ENCODE measurements around the gene ABCC1.

Gene ABCC1

GRCh38 chr16:15949210-15950160 is at the start of gene ABCC1:
Gene ABCC1, plus strand, starts transcription at chr16:15949616. Its CDS starts 136 bp downstream, at chr16:15949752.
- TF ChIP-seq ZFX (IDR thresholded peaks at IDR 0.05) (peak; percentile 60; the same call in 1 of the 2 replicates), CTCF (conservative IDR thresholded peaks at IDR 0.05) (no peak)

GRCh38 chr16:15900357-15900756 is 49.1 kb upstream of the ABCC1 start:
- no peak for TF ChIP-seq CTCF (conservative IDR thresholded peaks at IDR 0.05)
- H3K27ac ChIP-seq: peak overlapping the region; percentile 50; the same call in 1 of the 2 replicates

More at GRCh38 chr16:15949210-15950160, at the start of gene ABCC1:
- H3K27ac ChIP-seq: peak within 1 kb of the TSS; percentile 99

GRCh38 chr16:15900901-15901500 is 48.4 kb upstream of the ABCC1 start:
- no peak for TF ChIP-seq CTCF (conservative IDR thresholded peaks at IDR 0.05)
- no peak for TF ChIP-seq ZFX (IDR thresholded peaks at IDR 0.05)
- no peak overlapping the region for H3K27ac ChIP-seq

GRCh38 chr16:15903960-15904359 is 45.5 kb upstream of the ABCC1 start:
- no peak overlapping the region for H3K27ac ChIP-seq
- TF ChIP-seq ZFX (IDR thresholded peaks at IDR 0.05) (no peak), CTCF (conservative IDR thresholded peaks at IDR 0.05) (no peak)

GRCh38 chr16:15906439-15906838 is 43.0 kb upstream of the ABCC1 start:
- TF ChIP-seq ZFX (IDR thresholded peaks at IDR 0.05) (no peak), CTCF (conservative IDR thresholded peaks at IDR 0.05) (no peak)
- no peak overlapping the region for H3K27ac ChIP-seq

GRCh38 chr16:15907863-15908478 is 41.4 kb upstream of the ABCC1 start:
- no peak for TF ChIP-seq CTCF (conservative IDR thresholded peaks at IDR 0.05)
- TF ChIP-seq ZFX (IDR thresholded peaks at IDR 0.05): no peak
- no peak overlapping the region for H3K27ac ChIP-seq

- TF ChIP-seq CTCF (conservative IDR thresholded peaks at IDR 0.05): no peak
- TF ChIP-seq ZFX (IDR thresholded peaks at IDR 0.05): no peak
- no peak overlapping the region for H3K27ac ChIP-seq
Observed at GRCh38 chr16:15911198-15911597, 38.2 kb upstream of the ABCC1 start.
